Measurements from ENCODE around the gene C1GALT1.

The C1GALT1 gene

GRCh38 chr7:7265081-7266075 is 83.0 kb downstream of the C1GALT1 start:
- DNase-seq (no peak), ATAC-seq (replicated peaks) (no peak)
- Mint-ChIP-seq H3K27me3 (no peaks in the 10 kb centered on the region), H3K9me3 (no peaks in the 10 kb centered on the region), H3K4me3 (no peak overlapping the region), H3K27ac (no peak overlapping the region), H3K36me3 (ENCODE audit: insufficient read depth) (no peaks in the 10 kb centered on the region), H3K4me1 (ENCODE audit: low read depth in 2 of 2) (peaks cover 3 to 4% of the 10 kb centered on the region in 2 donors)

DNA sequence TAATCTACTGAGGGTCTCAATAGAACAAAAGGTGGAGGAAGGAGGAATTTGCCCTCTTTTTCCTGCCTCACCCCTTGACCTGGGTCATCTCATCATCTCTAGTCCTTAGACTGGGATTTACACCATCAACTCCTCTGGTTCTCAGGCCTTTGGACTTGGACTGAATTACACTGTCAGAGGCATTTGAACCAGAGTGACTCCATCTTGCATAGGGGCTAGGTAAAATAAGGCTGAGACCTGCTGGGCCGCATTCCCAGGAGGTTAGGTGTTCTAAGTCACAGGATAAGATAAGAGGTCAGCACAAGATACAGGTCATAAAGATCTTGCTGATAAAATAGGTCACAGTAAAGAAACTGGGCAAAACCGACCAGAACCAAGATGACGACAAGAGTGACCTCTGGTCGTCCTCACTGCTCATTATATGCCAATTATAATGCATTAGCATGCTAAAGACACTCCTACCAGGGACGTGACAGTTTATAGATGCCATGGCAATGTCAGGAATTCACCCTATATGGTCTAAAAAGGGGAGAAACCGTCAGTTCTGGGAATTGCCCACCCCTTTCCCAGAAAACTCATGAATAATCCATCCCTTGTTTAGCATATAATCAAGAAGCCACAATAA is 84.0 kb downstream of the C1GALT1 start:
- H3K4me3 Mint-ChIP-seq, result no peak overlapping the region

DNA sequence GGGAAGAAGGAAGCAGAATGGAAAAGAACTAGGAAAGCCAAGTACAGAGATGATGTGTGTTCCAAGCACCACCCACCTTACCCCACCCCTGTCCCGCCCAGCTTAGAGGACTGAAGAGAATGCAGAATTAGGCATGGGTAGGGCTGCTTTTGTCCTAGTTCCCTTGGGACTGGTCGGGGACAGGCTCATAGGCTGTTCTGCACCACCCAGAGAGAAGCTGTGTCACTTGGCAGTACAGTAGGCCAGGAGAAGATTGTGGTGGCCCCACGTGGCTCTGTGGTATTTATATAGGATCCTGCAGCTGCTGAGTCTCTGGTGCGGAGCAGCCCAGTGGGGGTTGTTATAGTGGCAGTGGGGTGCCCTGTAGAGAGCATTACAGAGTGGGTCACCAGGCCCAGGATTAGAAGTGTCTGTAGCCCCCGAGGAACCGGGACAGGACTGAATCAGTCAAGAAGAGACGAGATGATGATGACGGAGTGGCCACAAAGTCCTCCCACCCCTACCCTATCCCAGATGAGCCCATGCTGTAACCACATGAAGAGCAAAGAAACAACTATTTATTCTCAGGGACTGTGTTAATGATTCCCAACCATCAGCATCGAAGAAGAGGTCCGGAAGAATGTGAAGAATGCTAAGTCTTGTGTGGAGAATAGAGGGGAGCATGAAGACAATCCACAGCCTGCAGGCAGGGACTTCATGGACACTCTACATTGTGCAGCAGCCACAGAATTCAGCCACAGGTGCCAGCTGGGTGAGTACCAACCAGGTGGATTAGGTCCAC is 88.9 kb downstream of the C1GALT1 start:
- no peak for DNase-seq
- no peak for ATAC-seq (replicated peaks)
- Mint-ChIP-seq H3K4me3 (no peak overlapping the region), H3K27me3 (peaks cover 15 to 19% of the 10 kb centered on the region in 2 donors), H3K4me1 (ENCODE audit: low read depth in 2 of 2) (peaks cover 0 to 4% of the 10 kb centered on the region in 2 donors), H3K9me3 (no peaks in the 10 kb centered on the region), H3K36me3 (ENCODE audit: insufficient read depth) (no peaks in the 10 kb centered on the region), H3K27ac (no peak overlapping the region)

More for the DNA sequence above, 84.0 kb downstream of the C1GALT1 start:
- peaks cover 4 to 6% of the 10 kb centered on the region in 2 donors for H3K4me1 Mint-ChIP-seq (ENCODE audit: low read depth in 2 of 2)
- H3K27me3 Mint-ChIP-seq, result peaks cover 9 to 10% of the 10 kb centered on the region in 2 donors
- DNase-seq (no peak), ATAC-seq (replicated peaks) (no peak)
- no peak overlapping the region for H3K27ac Mint-ChIP-seq
- H3K9me3 Mint-ChIP-seq, result no peaks in the 10 kb centered on the region
- H3K36me3 Mint-ChIP-seq (ENCODE audit: insufficient read depth), result no peaks in the 10 kb centered on the region

GRCh38 chr7:7272294-7272693 is 90.0 kb downstream of the C1GALT1 start:
- H3K36me3 Mint-ChIP-seq (ENCODE audit: insufficient read depth), result no peaks in the 10 kb centered on the region
- H3K9me3 Mint-ChIP-seq, result no peaks in the 10 kb centered on the region
- H3K4me1 Mint-ChIP-seq (ENCODE audit: low read depth in 2 of 2), result peaks cover 0 to 4% of the 10 kb centered on the region in 2 donors
- DNase-seq (no peak), ATAC-seq (replicated peaks) (no peak)
- H3K4me3 Mint-ChIP-seq, result no peak overlapping the region
- peaks cover 19 to 20% of the 10 kb centered on the region in 2 donors for H3K27me3 Mint-ChIP-seq
- H3K27ac Mint-ChIP-seq, result no peak overlapping the region

GRCh38 chr7:7274782-7275181 is 92.4 kb downstream of the C1GALT1 start:
- Mint-ChIP-seq H3K27me3 (peaks cover 19 to 24% of the 10 kb centered on the region in 2 donors), H3K4me3 (no peak overlapping the region), H3K36me3 (ENCODE audit: insufficient read depth) (no peaks in the 10 kb centered on the region), H3K4me1 (ENCODE audit: low read depth in 2 of 2) (peaks cover 0 to 4% of the 10 kb centered on the region in 2 donors), H3K27ac (no peak overlapping the region), H3K9me3 (no peaks in the 10 kb centered on the region)
- ATAC-seq (replicated peaks), result no peak
- no peak for DNase-seq

DNA sequence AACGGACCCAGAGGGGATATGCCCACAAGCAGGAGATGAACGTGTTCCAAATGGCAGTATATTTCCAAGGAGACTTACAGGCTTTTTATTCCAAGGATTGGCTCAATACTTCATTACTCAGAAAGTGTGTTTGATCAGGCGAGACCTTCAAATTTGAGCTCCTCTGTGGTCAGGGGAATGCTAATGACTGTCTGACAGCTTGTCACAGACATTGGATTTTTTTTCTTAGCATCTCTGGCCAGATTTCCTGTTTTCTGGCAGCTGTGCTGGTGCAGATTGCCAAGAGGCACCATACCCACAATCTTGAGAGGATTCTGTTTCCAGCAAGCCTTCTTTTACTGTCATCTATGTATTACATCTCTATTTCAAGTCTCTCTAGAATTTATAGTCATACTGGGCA is 93.8 kb downstream of the C1GALT1 start:
- H3K9me3 Mint-ChIP-seq, result no peaks in the 10 kb centered on the region
- no peak overlapping the region for H3K4me3 Mint-ChIP-seq
- ATAC-seq (replicated peaks), result no peak
- H3K4me1 Mint-ChIP-seq (ENCODE audit: low read depth in 2 of 2), result peaks cover 0 to 3% of the 10 kb centered on the region in 2 donors
- no peaks in the 10 kb centered on the region for H3K36me3 Mint-ChIP-seq (ENCODE audit: insufficient read depth)
- H3K27me3 Mint-ChIP-seq, result peaks cover 12 to 25% of the 10 kb centered on the region in 2 donors
- DNase-seq, result no peak
- no peak overlapping the region for H3K27ac Mint-ChIP-seq

- peaks cover 2 to 4% of the 10 kb centered on the region in 2 donors for H3K9me3 Mint-ChIP-seq
- H3K27me3 Mint-ChIP-seq, result peaks cover 0 to 7% of the 10 kb centered on the region in 2 donors
- H3K4me1 Mint-ChIP-seq (ENCODE audit: low read depth in 2 of 2), result no peaks in the 10 kb centered on the region
- H3K27ac Mint-ChIP-seq, result no peak overlapping the region
- ATAC-seq (replicated peaks) (no peak), DNase-seq (no peak)
- peaks cover 5% of the 10 kb centered on the region for H3K36me3 Mint-ChIP-seq (ENCODE audit: insufficient read depth)
- H3K4me3 Mint-ChIP-seq, result no peak overlapping the region
Measured at GRCh38 chr7:7290429-7291122, 108.2 kb downstream of the C1GALT1 start.

- Mint-ChIP-seq H3K4me1 (ENCODE audit: low read depth in 2 of 2) (no peaks in the 10 kb centered on the region), H3K27me3 (peaks cover 0 to 7% of the 10 kb centered on the region in 2 donors), H3K27ac (no peak overlapping the region), H3K4me3 (no peak overlapping the region), H3K9me3 (no peaks in the 10 kb centered on the region), H3K36me3 (ENCODE audit: insufficient read depth) (peaks cover 6% of the 10 kb centered on the region)
- ATAC-seq (replicated peaks), result no peak
- no peak for DNase-seq
Measured at GRCh38 chr7:7292085-7292484, 109.7 kb downstream of the C1GALT1 start.

GRCh38 chr7:7292608-7293007 is 110.3 kb downstream of the C1GALT1 start:
- H3K27ac Mint-ChIP-seq, result no peak overlapping the region
- H3K36me3 Mint-ChIP-seq (ENCODE audit: insufficient read depth), result peaks cover 6% of the 10 kb centered on the region
- H3K9me3 Mint-ChIP-seq, result no peaks in the 10 kb centered on the region
- no peak for DNase-seq
- H3K4me1 Mint-ChIP-seq (ENCODE audit: low read depth in 2 of 2), result no peaks in the 10 kb centered on the region
- ATAC-seq (replicated peaks), result no peak
- H3K27me3 Mint-ChIP-seq, result peaks cover 0 to 7% of the 10 kb centered on the region in 2 donors
- no peak overlapping the region for H3K4me3 Mint-ChIP-seq

- no peak overlapping the region for H3K27ac Mint-ChIP-seq
- DNase-seq, result no peak
- H3K9me3 Mint-ChIP-seq, result no peaks in the 10 kb centered on the region
- no peaks in the 10 kb centered on the region for H3K4me1 Mint-ChIP-seq (ENCODE audit: low read depth in 2 of 2)
- H3K27me3 Mint-ChIP-seq, result peaks cover 0 to 7% of the 10 kb centered on the region in 2 donors
- H3K36me3 Mint-ChIP-seq (ENCODE audit: insufficient read depth), result peaks cover 6% of the 10 kb centered on the region
- no peak overlapping the region for H3K4me3 Mint-ChIP-seq
- ATAC-seq (replicated peaks), result no peak
Measured at GRCh38 chr7:7293092-7293491, 110.7 kb downstream of the C1GALT1 start.

GRCh38 chr7:7294911-7295310 is 112.6 kb downstream of the C1GALT1 start:
- no peaks in the 10 kb centered on the region for H3K4me1 Mint-ChIP-seq (ENCODE audit: low read depth in 2 of 2)
- DNase-seq (no peak), ATAC-seq (replicated peaks) (no peak)
- H3K27ac Mint-ChIP-seq, result no peak overlapping the region
- H3K4me3 Mint-ChIP-seq, result no peak overlapping the region
- peaks cover 0 to 7% of the 10 kb centered on the region in 2 donors for H3K27me3 Mint-ChIP-seq
- peaks cover 6% of the 10 kb centered on the region for H3K36me3 Mint-ChIP-seq (ENCODE audit: insufficient read depth)
- no peaks in the 10 kb centered on the region for H3K9me3 Mint-ChIP-seq

Data from effector memory CD8-positive, alpha-beta T cell (primary cell).